HG02610 (cell line): ENCODE data around the gene CPA1.

Experiments used
- ATAC-seq: cut with Tn5 transposase; IDR thresholded peaks from one replicate; pipeline ENCODE4 v1.9.1; 2021; ENCODE audit warnings: mild to moderate bottlenecking, moderate library complexity; ENCODE audit not compliant: unreplicated experiment

The CPA1 gene

DNA sequence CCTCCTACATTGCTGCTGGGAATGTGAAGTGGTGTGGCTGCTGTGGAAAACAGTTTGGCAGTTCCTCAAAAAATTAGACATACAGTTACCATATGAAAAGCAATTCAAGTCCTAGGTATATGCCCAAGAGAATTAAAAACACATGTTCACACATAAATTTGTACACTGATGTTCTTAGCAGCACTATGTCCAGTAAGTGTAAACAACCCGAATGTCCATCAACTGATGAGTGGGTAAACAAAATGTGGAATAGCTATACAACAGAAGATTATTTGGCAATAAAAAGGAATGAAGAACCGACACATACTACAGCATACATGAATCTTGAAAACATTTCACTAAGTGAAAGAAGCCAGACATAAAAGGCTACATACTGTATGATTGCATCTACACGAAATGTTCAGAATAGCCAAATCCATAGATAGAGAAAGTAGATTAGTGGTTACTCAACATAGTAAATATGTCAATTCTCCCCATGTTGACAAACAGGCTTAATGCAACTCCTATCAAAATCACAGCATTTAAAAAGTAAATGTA is 43.3 kb downstream of the CPA1 start:
- ATAC-seq = no peak

DNA sequence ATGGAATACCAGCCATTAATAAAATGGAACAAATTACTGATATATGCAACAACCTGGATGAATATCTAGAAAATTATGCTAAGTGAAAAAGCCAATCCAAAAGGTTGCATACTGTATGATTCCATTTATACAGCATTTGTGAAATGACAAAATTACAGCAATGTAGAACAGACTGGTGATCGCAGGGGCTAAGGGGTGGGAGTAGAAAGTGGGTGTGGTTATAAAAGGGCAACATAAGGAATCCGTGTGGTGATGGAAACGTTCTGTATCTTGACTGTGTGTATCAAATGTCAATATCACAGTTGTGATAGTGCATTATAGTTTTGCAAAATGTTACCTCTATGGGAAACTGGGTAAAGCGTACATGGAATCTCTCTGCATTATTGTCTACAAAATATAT is 45.5 kb downstream of the CPA1 start:
- ATAC-seq = no peak

DNA sequence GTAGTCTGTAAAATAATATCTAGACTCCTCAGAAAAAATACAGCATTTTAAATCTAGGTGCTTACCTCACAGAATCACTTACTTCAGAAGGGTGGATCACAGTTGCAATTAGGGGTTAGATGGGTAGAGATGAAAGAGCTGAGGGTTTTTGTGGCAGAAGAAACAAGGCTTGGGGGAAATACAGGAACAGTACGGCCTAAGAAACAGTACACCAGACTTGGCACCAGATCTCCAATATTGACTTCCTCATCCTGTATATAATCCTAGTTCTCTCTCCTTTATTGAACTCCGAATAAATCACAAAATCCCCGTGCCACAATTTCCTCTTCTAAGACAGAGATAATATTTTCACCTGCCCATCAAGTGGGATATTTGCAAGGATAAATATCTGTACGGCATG is 46.3 kb downstream of the CPA1 start:
- ATAC-seq = no peak

DNA sequence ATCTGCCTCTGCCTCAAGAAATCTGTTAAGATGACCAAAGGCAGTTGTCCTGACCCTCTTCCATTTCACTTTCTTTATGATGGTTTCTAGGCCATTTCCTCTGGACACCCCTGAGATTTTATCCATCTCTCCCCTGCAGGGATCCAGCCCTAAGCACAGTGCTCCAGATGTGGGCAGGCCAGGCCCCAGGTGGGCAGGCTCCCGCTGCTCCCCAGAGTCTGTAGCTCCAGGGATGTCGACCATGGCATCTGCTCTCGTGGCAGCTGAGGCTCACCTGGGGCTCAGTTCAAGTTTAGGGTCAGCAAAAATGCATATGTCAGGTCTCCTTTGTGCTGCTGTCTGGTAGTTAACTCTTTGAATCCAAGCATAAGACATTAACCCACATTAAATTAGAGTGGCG is 48.7 kb downstream of the CPA1 start:
- ATAC-seq = no peak

DNA sequence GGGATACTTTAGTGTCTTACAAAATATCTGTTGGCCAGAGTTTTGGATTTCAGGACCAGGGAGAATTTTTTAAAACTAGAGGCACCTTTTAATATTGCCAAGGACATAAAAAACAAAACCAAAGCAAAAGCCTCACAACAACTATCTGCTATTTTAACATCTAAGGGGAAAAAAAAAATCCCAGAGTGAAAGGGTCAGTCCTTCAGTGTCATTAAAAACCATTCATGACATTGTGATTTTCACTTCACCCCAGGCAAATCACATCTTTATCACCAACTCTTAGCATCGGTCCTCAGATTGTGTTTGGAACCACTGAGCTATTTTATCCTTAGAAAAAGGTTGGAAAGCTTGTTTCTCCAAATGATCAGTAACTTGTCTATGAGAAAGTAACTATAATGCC is 49.8 kb downstream of the CPA1 start:
- ATAC-seq = no peak

DNA sequence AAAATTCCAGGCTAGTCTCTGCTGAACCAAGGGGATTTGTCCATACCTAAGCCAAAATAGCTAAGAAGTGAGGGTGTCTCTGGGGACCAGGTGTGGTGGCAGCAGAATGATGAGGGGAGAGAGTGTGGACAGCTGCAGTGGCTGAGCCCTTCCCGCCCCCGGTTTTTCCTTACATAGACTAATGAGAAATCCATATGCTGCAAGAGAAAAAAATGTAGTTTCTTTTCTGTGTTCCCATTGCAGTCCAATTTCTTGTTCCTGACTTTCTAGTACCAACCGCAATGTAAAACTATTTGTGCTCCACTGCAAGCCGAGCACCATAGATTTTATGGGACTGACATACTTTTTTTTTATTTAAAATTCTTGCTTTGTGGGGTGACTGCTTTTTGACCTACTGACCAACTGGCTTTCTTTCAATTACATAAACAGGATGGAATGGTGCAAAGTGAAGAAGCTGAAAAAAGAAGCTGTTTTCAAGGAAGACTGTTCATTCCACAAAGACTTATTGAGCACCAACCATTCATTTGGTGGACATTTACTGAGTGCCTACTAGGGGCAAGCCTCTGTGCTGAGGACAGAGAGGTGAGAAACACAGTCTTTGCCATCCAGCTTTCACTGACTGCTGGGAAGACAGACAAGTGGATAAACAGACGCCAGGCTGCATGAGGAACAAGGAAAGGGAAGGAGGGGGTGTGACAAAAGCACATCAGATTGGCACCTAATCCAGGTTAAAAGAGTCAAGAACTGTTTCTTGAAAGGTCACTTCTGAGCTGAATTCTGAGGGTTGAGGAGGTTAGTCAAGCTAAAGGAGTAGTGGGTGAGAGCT is 50.8 kb downstream of the CPA1 start:
- no peak for ATAC-seq

DNA sequence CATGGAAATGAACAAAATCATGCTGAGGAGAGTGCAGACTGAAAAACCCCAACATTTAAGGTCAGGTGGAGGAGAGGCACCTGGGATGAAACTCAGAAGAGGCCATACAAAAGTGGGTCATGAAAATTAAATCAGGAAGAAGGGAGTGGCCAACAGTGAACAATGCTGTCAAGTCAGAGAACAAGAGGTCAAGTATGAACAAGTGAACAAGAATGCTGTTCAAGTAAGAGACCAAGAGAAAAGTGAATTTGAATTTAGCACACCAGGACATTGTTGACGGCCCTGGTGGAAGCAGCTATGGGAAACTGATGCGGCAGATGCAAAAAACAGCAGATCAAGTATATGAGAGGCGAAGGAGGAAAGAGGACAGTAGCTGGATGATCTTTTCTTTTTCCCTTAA is 52.6 kb downstream of the CPA1 start:
- ATAC-seq = no peak

DNA sequence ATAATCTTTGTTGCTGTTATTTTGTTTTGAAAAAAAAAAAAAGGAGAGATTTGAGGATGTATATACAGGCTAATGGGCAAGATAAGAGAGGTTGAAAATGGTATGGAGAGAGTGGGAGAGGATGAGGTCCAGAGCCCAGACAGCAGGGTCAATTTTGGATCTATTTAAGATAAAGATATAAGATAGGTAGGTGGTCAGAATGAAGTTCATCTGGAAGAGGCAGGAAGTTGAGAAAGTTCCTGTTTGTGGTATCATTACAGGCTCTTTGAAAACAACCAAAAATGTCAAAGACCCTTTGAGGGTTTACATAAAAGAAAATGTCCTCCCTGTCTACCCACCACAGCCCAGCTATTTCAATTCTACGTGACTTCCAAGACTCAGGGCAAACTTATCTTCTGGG is 53.0 kb downstream of the CPA1 start:
- no peak for ATAC-seq

DNA sequence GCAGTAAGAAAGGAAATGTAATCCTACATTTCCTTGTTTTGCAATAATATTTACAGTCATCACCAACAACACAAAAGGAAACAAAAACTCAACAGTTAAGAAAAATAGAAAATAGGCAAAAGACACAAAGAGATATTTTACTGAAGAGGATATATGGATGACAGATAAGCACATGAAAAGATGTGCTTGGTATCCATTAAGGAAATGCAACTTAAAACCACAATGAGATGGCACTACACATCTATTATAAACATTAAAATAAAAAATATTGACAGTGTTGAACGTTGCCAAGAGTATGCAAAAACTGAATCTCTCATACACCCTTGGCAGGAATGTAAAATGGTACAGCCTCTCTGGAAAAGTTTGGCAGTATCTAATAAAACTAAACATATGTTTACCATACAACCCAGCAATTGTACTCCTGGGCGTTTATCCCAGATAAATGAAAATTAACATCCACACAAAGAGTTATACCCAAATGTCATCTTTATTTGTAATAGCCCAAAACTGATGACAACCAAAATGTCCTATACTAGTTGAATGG is 55.1 kb downstream of the CPA1 start:
- ATAC-seq = no peak

DNA sequence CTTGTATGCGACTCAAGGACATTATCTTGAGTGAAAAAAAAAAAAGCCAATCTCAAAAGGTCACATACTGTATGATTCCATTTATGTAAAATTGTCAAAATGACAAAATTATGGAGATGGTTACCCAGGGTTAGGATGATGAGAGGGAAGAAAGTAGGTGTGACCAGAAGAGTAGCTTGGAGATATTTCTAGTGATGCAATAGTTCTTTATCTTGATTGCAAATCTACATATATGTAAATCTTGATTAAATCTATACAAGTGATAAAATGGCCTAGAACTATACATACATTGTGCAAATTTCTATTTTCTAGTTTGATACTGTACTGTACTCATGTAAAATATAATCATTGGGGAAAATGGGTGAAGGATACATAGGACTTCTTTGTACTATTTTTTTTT is 56.0 kb downstream of the CPA1 start:
- ATAC-seq = no peak
